Measurements from ENCODE around the gene ORAI3.

ORAI3 gene

GRCh38 chr16:30948667-30949649, at the start of gene ORAI3:
Gene ORAI3 (plus strand): TSS chr16:30949068. CDS start chr16:30949290, 222 bp downstream.
- peaks cover 33 to 34% of the 10 kb centered on the region in 2 donors for H3K36me3 Mint-ChIP-seq
- peak within 1 kb of the TSS; percentile 94 to 96 for H3K4me3 Mint-ChIP-seq
- peaks cover 23 to 35% of the 10 kb centered on the region in 2 donors for H3K4me1 Mint-ChIP-seq
- DNase-seq: peak; percentile 72
- ATAC-seq (replicated peaks): peak; percentile 85 to 87
- no peaks in the 10 kb centered on the region for H3K27me3 Mint-ChIP-seq
- H3K27ac Mint-ChIP-seq: peak within 1 kb of the TSS; percentile 89
- H3K9me3 Mint-ChIP-seq: no peaks in the 10 kb centered on the region

- H3K4me3 Mint-ChIP-seq: no peak overlapping the region
- no peaks in the 10 kb centered on the region for H3K27me3 Mint-ChIP-seq
- no peak for DNase-seq
- no peak overlapping the region for H3K27ac Mint-ChIP-seq
- H3K4me1 Mint-ChIP-seq: peaks cover 31 to 56% of the 10 kb centered on the region in 2 donors
- peaks cover 4 to 8% of the 10 kb centered on the region in 2 donors for H3K9me3 Mint-ChIP-seq
- no peak for ATAC-seq (replicated peaks)
- peaks cover 4% of the 10 kb centered on the region in 2 donors for H3K36me3 Mint-ChIP-seq
These were observed 49.1 kb upstream of the ORAI3 start for GRCh38 chr16:30899794-30900193.

GRCh38 chr16:30900588-30900987, 48.3 kb upstream of the ORAI3 start:
- Mint-ChIP-seq H3K27me3 (no peaks in the 10 kb centered on the region), H3K4me1 (peaks cover 28 to 54% of the 10 kb centered on the region in 2 donors), H3K9me3 (peaks cover 4 to 8% of the 10 kb centered on the region in 2 donors), H3K4me3 (no peak overlapping the region), H3K36me3 (peaks cover 4% of the 10 kb centered on the region in 2 donors), H3K27ac (no peak overlapping the region)
- DNase-seq (no peak), ATAC-seq (replicated peaks) (no peak)

GRCh38 chr16:30901201-30902028, 47.5 kb upstream of the ORAI3 start:
- Mint-ChIP-seq H3K36me3 (peaks cover 4% of the 10 kb centered on the region in 2 donors), H3K27ac (no peak overlapping the region), H3K4me3 (peak overlapping the region; percentile 66 to 67), H3K9me3 (peaks cover 4 to 8% of the 10 kb centered on the region in 2 donors), H3K4me1 (peaks cover 24 to 46% of the 10 kb centered on the region in 2 donors), H3K27me3 (no peaks in the 10 kb centered on the region)
- DNase-seq (no peak), ATAC-seq (replicated peaks) (no peak)

GRCh38 chr16:30902029-30902972, 46.6 kb upstream of the ORAI3 start:
- peaks cover 16 to 37% of the 10 kb centered on the region in 2 donors for H3K4me1 Mint-ChIP-seq
- ATAC-seq (replicated peaks): peak; percentile 80 to 84
- DNase-seq: peak; percentile 51
- peaks cover 4% of the 10 kb centered on the region in 2 donors for H3K36me3 Mint-ChIP-seq
- H3K27ac Mint-ChIP-seq: peak overlapping the region; percentile 98
- H3K27me3 Mint-ChIP-seq: no peaks in the 10 kb centered on the region
- peak overlapping the region; percentile 90 to 97 for H3K4me3 Mint-ChIP-seq
- H3K9me3 Mint-ChIP-seq: peaks cover 4 to 8% of the 10 kb centered on the region in 2 donors

- Mint-ChIP-seq H3K4me1 (peaks cover 16 to 30% of the 10 kb centered on the region in 2 donors), H3K9me3 (peaks cover 4 to 8% of the 10 kb centered on the region in 2 donors)
- DNase-seq: no peak
These were observed 45.9 kb upstream of the ORAI3 start for GRCh38 chr16:30903002-30903401.

GRCh38 chr16:30903596-30903995, 45.3 kb upstream of the ORAI3 start:
- no peak for DNase-seq
- Mint-ChIP-seq H3K27me3 (no peaks in the 10 kb centered on the region), H3K27ac (peak overlapping the region; percentile 92), H3K36me3 (peaks cover 4% of the 10 kb centered on the region in 2 donors), H3K9me3 (peaks cover 4 to 8% of the 10 kb centered on the region in 2 donors), H3K4me1 (peaks cover 16 to 30% of the 10 kb centered on the region in 2 donors), H3K4me3 (peak overlapping the region; percentile 9 to 30)
- peak in 1 of 2 donors; percentile 11 for ATAC-seq (replicated peaks)

More at GRCh38 chr16:30903002-30903401, 45.9 kb upstream of the ORAI3 start:
- Mint-ChIP-seq H3K36me3 (peaks cover 4% of the 10 kb centered on the region in 2 donors), H3K27ac (peak overlapping the region; percentile 98), H3K27me3 (no peaks in the 10 kb centered on the region), H3K4me3 (peak overlapping the region; percentile 90 to 97)
- peak in 1 of 2 donors; percentile 4 for ATAC-seq (replicated peaks)

- H3K4me1 Mint-ChIP-seq: peaks cover 16 to 30% of the 10 kb centered on the region in 2 donors
- H3K4me3 Mint-ChIP-seq: no peak overlapping the region
- H3K9me3 Mint-ChIP-seq: peaks cover 4 to 8% of the 10 kb centered on the region in 2 donors
- DNase-seq (no peak), ATAC-seq (replicated peaks) (no peak)
- H3K27me3 Mint-ChIP-seq: peaks cover 0 to 3% of the 10 kb centered on the region in 2 donors
- H3K36me3 Mint-ChIP-seq: peaks cover 4% of the 10 kb centered on the region in 2 donors
- H3K27ac Mint-ChIP-seq: peak overlapping the region; percentile 51
These were observed 44.6 kb upstream of the ORAI3 start for GRCh38 chr16:30904114-30904780.

- Mint-ChIP-seq H3K27me3 (peaks cover 0 to 3% of the 10 kb centered on the region in 2 donors), H3K27ac (no peak overlapping the region), H3K36me3 (peaks cover 4% of the 10 kb centered on the region in 2 donors), H3K4me1 (peaks cover 12 to 23% of the 10 kb centered on the region in 2 donors), H3K9me3 (peaks cover 4 to 8% of the 10 kb centered on the region in 2 donors), H3K4me3 (no peak overlapping the region)
- DNase-seq (no peak), ATAC-seq (replicated peaks) (no peak)
These were observed 41.8 kb upstream of the ORAI3 start for GRCh38 chr16:30907064-30907463.

- no peaks in the 10 kb centered on the region for H3K36me3 Mint-ChIP-seq
- DNase-seq (no peak), ATAC-seq (replicated peaks) (no peak)
- H3K27ac Mint-ChIP-seq: peak overlapping the region; percentile 25
- H3K9me3 Mint-ChIP-seq: no peaks in the 10 kb centered on the region
- peaks cover 0 to 3% of the 10 kb centered on the region in 2 donors for H3K27me3 Mint-ChIP-seq
- H3K4me3 Mint-ChIP-seq: no peak overlapping the region
- peaks cover 4% of the 10 kb centered on the region in 2 donors for H3K4me1 Mint-ChIP-seq
These were observed 38.3 kb upstream of the ORAI3 start for GRCh38 chr16:30910427-30911029.

GRCh38 chr16:30912794-30913412, 36.0 kb upstream of the ORAI3 start:
- H3K4me1 Mint-ChIP-seq: peaks cover 4% of the 10 kb centered on the region in 2 donors
- H3K27me3 Mint-ChIP-seq: peaks cover 0 to 3% of the 10 kb centered on the region in 2 donors
- no peaks in the 10 kb centered on the region for H3K9me3 Mint-ChIP-seq
- no peak for ATAC-seq (replicated peaks)
- no peak for DNase-seq
- H3K27ac Mint-ChIP-seq: no peak overlapping the region
- H3K4me3 Mint-ChIP-seq: no peak overlapping the region
- H3K36me3 Mint-ChIP-seq: no peaks in the 10 kb centered on the region

- Mint-ChIP-seq H3K4me1 (peaks cover 4% of the 10 kb centered on the region in 2 donors), H3K27me3 (no peaks in the 10 kb centered on the region), H3K9me3 (no peaks in the 10 kb centered on the region), H3K4me3 (no peak overlapping the region), H3K36me3 (no peaks in the 10 kb centered on the region), H3K27ac (no peak overlapping the region)
- ATAC-seq (replicated peaks) (peak; percentile 41 to 72), DNase-seq (no peak)
These were observed 34.0 kb upstream of the ORAI3 start for GRCh38 chr16:30914830-30915229.

Measured in stimulated activated naive B cell treated with anti-CD40 and anti-IgM and Interleukin-4, amounts not matched to agents 10 μg/mL and 1 μg/mL and 100 μg/mL, for 72 hours (primary cell).